GM12865 (cell line): ENCODE results near the gene NOXO1.

ENCODE experiments used
- DNase-seq: peaks from one replicate; pipeline ENCODE4 v3.0.0; 2010; ENCODE audit warnings: low read depth
- H3K4me3 ChIP-seq: 2 replicates; pipeline ENCODE4 v1.5.1; 2011; ENCODE audit warnings: mild to moderate bottlenecking, low read depth, low read length, control low read depth
- CTCF ChIP-seq: IDR thresholded peaks from 2 replicates; pipeline ENCODE4 v1.5.1; 2011; ENCODE audit warnings: low read length, control low read depth, low read depth, inconsistent platforms; ENCODE audit not compliant: insufficient read depth; ENCODE audit errors: missing control alignments

NOXO1 gene

GRCh38 chr16:1946495-1947368 lies 34.5 kb downstream of the NOXO1 start:
- no peak for DNase-seq
- no peak overlapping the region for H3K4me3 ChIP-seq
- no peak for TF ChIP-seq CTCF

- H3K4me3 ChIP-seq, result no peak overlapping the region
- no peak for DNase-seq
- no peak for TF ChIP-seq CTCF
Observed at GRCh38 chr16:1945559-1946391, 35.5 kb downstream of the NOXO1 start.

DNA sequence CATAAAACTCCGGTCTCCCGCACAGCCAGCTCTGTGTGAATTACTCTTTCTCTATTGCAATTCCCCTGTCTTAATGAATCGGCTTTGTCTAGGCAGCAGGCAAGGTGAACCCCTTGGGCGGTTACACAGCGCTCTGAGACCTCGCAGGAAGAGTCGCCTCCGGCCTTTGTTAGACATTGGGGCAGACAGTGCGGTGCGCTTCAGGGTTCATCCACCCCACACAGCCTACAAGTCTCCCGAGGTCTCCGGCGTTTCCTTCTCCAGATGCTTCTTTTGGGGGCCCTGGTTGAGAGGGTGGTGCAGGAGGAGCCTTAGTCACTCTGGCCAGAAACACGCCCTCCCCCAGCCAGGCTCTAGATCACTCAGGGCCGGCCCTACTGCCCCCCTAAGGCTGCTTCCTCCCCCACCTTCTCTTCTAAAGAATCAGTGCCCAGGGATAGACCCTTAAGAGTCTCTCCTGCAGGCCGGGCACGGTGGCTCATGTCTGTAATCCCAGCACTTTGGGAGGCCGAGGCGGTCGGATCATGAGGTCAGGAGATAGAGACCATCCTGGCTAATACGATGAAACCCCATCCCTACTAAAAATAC lies 36.6 kb downstream of the NOXO1 start:
- TF ChIP-seq CTCF, result no peak
- DNase-seq, result no peak
- no peak overlapping the region for H3K4me3 ChIP-seq

GRCh38 chr16:1942810-1943726 lies 38.2 kb downstream of the NOXO1 start, which contains the start of gene MSRB1:
TSS of gene MSRB1 (minus strand) at chr16:1943199. CDS start at chr16:1943156, 43 bp downstream.
- peak; percentile 99 for DNase-seq
- TF ChIP-seq CTCF, result no peak
- H3K4me3 ChIP-seq, result peak within 1 kb of the TSS; percentile 82

DNA sequence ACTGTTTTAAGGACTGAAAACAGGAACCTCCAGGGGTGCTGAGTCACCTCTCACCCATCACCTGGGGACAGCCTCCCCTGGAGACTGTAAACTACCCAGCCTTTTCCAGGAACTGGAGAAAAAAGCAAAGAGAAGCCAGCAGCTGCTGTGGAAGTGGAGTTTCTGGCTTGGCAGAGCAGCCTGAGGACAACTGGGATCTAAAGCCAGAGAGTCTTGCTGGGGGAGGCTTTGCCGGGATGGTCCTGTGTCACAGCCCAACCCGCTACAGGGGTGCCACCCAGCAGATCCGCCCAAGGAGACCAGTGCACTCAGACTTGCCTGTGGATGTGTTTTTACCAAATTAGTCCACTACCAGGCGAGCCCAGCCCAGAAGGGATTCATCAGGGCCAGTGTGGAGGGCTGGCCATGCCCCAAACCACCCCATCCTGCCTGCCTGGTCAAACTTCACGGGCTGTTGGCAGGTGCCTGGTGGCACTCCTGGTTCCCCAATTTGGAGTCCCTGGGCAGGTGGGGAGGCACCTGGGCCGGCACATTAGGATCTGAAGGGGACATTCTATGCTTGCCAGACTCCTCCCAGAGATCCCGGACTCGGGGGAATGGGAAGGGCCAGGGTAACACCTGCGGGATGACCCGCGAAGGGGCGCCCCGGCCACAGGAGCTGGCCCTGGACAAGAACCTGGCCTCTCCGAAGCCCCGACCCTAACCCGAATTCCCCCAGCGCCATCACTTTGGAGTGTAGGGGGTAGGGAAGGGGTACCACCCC lies 39.0 kb downstream of the NOXO1 start:
- peak overlapping the region; percentile 82 for H3K4me3 ChIP-seq
- no peak for DNase-seq
- no peak for TF ChIP-seq CTCF
